Measurements from ENCODE around the gene TDG. TPM values are rescaled to one million over a fixed set of nuclear protein-coding genes. Genes with fewer than 3 reads are reported as not detected.
A peak's percentile ranks its signal among the peaks of the same experiment; 100 is the strongest.

TDG gene
- total and polyA plus RNA-seq, 10 of the 15 experiments (the other 5 are each of a cell fraction or from before 2014, with no cell fraction given) = 29.7 to 68.8 (median 51.2) TPM

GRCh38 chr12:103969391-103969790, 3.7 kb downstream of the TDG start:
- H3K4me3 ChIP-seq = 0 out of 2 replicates have a peak overlapping the region, but pooled peaks have one; percentile 34
- WGBS (ENCODE audit: insufficient coverage, insufficient replicate concordance, low lambda C conversion rate, missing lambda C conversion rate) = 55% methylated on average over 2 of the region's 2 CpGs

More at GRCh38 chr12:103969391-103969790, 3.7 kb downstream of the TDG start:
- intact Hi-C loops (cut with micrococcal nuclease; ENCODE audit: unreplicated experiment) = loop anchor here (5.0 to 10.0 kb wide), 3 partner anchors 87 to 315 kb away; no protein-coding TSS in a partner anchor
- CTCF ChIA-PET = interaction anchor here (1.1 to 1.5 kb wide), 3 partner anchors 85 to 139 kb away, joined by 3 to 7 read pairs (median 5); no protein-coding TSS in a partner anchor
- no peak for DNase-seq (ENCODE audit: low read depth, low spot score)
- no peak for ATAC-seq
- RAD21 ChIA-PET (ENCODE audit: unreplicated experiment) = interaction anchor here (0.8 to 1.4 kb wide), 3 partner anchors 15 to 67 kb away, joined by 3 to 4 read pairs (median 3); no protein-coding TSS in a partner anchor
- H3K27ac ChIP-seq (ENCODE audit: control insufficient read depth, insufficient read depth) = no peak overlapping the region
- FAIRE-seq = no peak
- in situ Hi-C loops (cut with MboI) = no loop called here
- no peaks in the 10 kb centered on the region for H3K9me3 ChIP-seq (replicated peaks; ENCODE audit: control insufficient read depth, insufficient read depth, low read length)
- H3K4me2 ChIP-seq (ENCODE audit: control insufficient read depth, insufficient read depth) = peak overlapping the region; percentile 40
- TF ChIP-seq MEF2A (IDR thresholded peaks at IDR 0.05; ENCODE audit: insufficient read depth, low read depth, low read length) (no peak), SUZ12 (IDR thresholded peaks at IDR 0.05; ENCODE audit: unreplicated experiment) (no peak), HDAC2 (IDR thresholded peaks at IDR 0.05) (no peak), POU2F2 (IDR thresholded peaks at IDR 0.05; ENCODE audit: borderline replicate concordance, low read depth, low read length) (no peak), ATF3 (IDR thresholded peaks at IDR 0.05; ENCODE audit: borderline replicate concordance, extremely low read depth, low read depth, low read length) (no peak), REST (IDR thresholded peaks at IDR 0.05; ENCODE audit: low read depth, low read length) (no peak), ESRRA (IDR thresholded peaks at IDR 0.05; ENCODE audit: low read length) (no peak), DPF2 (IDR thresholded peaks at IDR 0.05) (no peak), TCF7 (IDR thresholded peaks at IDR 0.05; ENCODE audit: borderline replicate concordance) (no peak), ZNF24 (IDR thresholded peaks at IDR 0.05) (no peak), CTCF (IDR thresholded peaks at IDR 0.05 in 2 of 3, conservative IDR thresholded peaks at IDR 0.05 in 1 of 3; ENCODE audit: control insufficient read depth in 2 of 3, extremely low read depth in 1 of 3, insufficient read depth in 1 of 3, low read depth in 3 of 3, low read length in 3 of 3) (no peak), NKRF (conservative IDR thresholded peaks at IDR 0.05) (no peak), POLR2A (IDR thresholded peaks at IDR 0.05; ENCODE audit: low read depth, low read length) (no peak), GATAD2B (conservative IDR thresholded peaks at IDR 0.05; ENCODE audit: low read depth) (no peak), NRF1 (conservative IDR thresholded peaks at IDR 0.05; ENCODE audit: low read depth, low read length) (no peak), WRNIP1 (IDR thresholded peaks at IDR 0.05; ENCODE audit: borderline replicate concordance, low read depth, low read length) (no peak), SMC3 (IDR thresholded peaks at IDR 0.05; ENCODE audit: borderline replicate concordance, low read length) (no peak)
- H2AFZ ChIP-seq (ENCODE audit: control insufficient read depth, low read depth, low read length) = no peak overlapping the region
- POLR2A ChIA-PET = interaction anchor here (1.6 to 2.5 kb wide), 2 partner anchors 34 to 45 kb away, joined by 6 read pairs; no protein-coding TSS in a partner anchor
- no peaks in the 10 kb centered on the region for H3K27me3 ChIP-seq (replicated peaks in 1 of 2; ENCODE audit: control insufficient read depth in 2 of 2, insufficient read depth in 2 of 2, low read length in 1 of 2)
- no TSS peak for BruUV-seq (replicated peaks)
- H3K9ac ChIP-seq (ENCODE audit: control insufficient read depth, insufficient read depth, low read length) = no peak overlapping the region; the same call in 1 of the 2 replicates
- no peaks in the 10 kb centered on the region for H4K20me1 ChIP-seq (ENCODE audit: control insufficient read depth, insufficient read depth)
- peaks cover 0 to 14% of the 10 kb centered on the region in 2 experiments; a peak in 2 of 4 replicates for H3K36me3 ChIP-seq (ENCODE audit: control insufficient read depth in 2 of 2, insufficient read depth in 2 of 2, low read length in 1 of 2)
- SMC1A ChIA-PET (ENCODE audit: uncharacterized antibody, unreplicated experiment) = interaction anchor here (0.9 to 6.6 kb wide), 7 partner anchors 15 to 95 kb away, joined by 3 to 67 read pairs (median 3); partner anchors contain the start of genes HCFC2 and HSP90B1
- H3K79me2 ChIP-seq (ENCODE audit: control insufficient read depth, insufficient read depth, low read length) = peaks cover 92% of the 10 kb centered on the region
- peaks cover 10% of the 10 kb centered on the region for H3K4me1 ChIP-seq (ENCODE audit: control insufficient read depth, insufficient read depth, low read length)

All from GM12878 (cell line).